NOMO-1 (cell line): ENCODE data around the gene ATP5ME.
"Not testable (repeated sequence)": the region's sequence is repeated elsewhere in the genome, so short reads cannot be mapped to it uniquely, and the experiment has no call there.

ENCODE experiments used
- DNase-seq, 2 experiments: peaks; one replicate each; lab custom pipeline; 2025; ENCODE audit not compliant: unreplicated experiment in 2 of 2; lab: John Stamatoyannopoulos, UW

The ATP5ME gene, protein sequence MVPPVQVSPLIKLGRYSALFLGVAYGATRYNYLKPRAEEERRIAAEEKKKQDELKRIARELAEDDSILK

DNA sequence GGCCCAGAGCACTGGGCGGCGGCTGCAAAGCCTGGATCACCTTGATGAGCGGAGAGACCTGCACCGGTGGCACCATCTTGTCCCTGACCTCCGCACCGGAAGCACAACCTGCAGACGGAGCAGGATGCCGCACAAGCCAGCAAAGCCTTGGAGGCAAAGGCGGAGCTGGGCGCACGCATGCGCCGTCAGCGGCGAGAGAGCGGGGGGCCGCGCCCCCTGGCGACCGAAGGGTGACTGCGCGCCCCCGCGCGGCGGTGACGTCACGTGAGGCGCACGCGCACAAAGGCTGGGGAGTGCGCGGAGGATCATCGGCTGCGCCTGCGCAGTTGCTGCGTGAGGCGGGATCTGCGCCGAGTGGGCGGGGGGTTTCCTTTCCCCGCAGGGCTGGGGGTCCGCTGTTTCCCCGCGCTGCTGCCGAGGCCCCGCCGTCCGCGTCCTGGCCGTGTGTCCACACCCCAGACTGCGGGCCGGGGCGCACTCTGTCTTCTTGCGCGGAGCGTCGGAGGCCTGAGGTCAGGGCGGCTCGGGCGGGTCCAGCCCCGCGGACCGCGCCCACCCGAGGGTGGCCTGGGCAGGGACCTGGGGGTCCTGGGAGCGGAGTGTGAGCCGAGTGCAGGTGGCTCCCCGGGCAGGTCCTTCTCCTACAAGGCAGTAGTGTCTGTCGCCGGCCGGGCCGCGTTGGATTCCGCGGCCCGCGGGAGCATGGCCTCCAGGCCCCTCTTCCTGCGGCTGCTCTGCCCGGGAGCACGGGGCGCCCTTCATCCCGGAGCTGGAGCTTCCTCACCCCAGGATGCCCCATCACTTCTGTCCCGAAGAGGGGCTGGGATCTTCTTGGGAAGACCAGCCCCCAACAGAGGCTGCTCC, at the start of gene ATP5ME, which contains the start of gene MYL5:
TSS of gene ATP5ME (minus strand) at position 105 of the 864 bp plus-strand sequence. CDS start at position 76, 29 bp downstream.
TSS of gene MYL5 (plus strand) at position 371 of the 864 bp plus-strand sequence. CDS start 3,485 bp downstream, outside the sequence.
- DNase-seq, result peak; percentile 91 to 94

DNA sequence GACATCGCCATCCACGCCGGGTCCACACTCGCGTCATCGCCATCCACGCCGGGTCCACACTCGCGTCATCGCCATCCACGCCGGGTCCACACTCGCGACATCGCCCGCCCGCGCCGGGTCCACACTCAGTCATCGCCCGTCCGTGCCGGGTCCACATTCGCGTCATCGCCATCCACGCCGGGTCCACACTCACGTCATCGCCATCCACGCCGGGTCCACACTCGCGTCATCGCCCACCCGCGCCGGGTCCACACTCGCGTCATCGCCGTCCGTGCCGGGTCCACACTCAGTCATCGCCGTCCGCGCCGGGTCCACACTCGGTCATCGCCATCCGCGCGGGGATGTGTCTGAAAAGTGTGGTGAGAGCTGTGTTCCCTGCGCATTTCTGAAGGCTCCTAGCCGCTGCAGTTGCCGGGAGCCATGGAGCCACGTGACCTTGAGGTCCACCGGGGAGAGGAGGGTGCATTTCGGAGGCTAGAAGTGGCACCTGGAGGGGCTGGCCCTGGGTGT, 48.8 kb upstream of the ATP5ME start:
- no peak for DNase-seq

DNA sequence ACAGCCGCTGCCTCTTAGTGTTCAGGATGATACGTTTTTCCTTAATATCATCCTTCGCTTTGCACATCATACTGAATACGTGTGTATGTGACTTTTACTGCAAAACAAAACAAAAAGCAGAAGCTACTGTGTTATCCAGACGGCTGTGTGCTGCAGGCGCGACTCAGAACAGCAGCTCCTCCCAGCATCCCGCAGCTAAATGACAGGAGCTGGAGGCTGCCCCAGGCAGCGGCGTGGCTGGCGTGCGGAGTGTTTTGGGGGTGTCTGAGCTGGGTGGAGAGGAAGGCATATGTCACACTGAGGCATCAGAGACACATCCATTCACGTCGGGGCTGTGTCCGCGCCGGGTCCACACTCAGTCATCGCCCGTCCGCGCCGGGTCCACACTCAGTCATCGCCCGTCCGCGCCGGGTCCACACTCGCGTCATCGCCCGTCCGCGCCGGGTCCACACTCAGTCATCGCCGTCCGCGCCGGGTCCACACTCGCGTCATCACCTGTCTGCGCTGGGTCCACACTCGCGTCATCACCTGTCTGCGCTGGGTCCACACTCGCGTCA, 48.2 kb upstream of the ATP5ME start:
- no peak for DNase-seq

DNA sequence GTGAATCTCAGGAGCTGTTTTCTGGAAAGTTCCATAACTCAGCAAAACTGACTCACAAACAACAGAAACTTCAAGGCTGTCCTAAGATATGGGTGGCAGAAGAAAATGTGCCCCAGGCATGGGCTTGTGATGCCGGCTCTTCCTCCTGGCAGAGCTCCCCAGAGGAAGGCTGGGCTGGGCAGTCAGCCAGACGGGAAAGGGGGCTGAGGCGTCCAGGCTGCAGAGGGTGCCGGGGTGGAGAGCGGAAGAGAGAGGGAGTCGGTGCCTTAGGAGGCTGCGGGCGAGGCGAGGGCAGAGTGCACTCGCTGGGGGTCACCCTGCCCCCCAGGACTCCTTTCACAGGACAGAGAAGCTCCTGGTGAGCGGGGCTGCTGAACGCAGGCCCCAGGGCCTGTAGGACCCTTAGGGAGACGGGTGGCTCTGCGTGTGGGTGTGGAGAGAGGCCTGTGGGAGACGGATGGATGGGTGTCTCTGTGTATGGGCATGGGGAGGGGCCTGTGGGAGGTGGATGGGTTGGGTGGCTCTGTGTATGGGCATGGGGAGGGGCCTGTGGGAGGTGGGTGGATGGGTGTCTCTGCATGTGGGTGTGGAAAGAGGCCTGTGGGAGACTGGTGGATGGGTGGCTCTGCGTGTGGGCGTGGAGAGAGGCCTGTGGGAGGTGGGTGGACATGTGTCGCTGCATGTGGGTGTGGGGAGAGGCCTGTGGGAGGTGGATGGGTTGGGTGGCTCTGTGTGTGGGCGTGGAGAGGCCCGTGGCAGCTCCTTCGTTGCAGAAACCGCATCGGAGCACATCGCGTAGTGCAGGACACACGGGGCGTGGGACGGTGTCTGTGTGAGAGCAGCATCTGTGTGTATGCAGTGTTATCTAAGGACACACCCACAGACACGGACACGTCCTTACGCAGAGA, 47.4 kb upstream of the ATP5ME start:
- DNase-seq, result no peak

DNA sequence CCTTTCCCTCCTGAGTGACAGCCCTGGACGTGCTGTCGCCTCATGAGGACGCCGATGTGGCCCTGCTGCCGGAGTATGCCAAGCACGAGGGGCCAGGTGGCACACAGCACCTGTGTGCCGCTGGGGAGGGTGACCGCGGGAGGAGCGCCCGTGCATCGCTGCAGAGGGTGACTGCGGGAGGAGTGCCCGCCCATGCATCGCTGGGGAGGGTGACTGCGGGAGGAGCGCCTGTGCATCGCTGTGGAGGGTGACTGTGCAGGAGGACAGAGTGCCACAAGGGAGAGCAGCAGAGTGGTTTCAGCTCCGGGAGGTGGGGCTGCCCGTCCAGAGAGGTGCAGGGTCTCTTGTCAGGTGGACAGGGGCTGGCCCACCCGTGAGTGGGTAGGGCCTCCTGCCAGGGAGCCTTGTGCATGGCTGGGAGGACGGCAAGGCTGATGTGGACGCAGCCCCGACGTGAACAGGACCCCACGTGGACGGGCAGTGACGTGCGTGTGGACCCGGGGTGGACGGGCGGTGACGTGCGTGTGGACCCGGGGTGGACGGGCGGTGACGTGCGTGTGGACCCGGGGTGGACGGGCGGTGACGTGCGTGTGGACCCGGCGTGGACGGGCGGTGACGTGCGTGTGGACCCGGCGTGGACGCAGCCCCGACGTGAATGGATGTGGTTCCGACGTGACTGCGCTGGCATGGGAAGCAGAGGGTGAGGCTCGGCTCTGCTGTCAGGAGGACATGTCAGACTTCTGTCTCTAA, 46.2 kb upstream of the ATP5ME start:
- DNase-seq, result no peak

DNA sequence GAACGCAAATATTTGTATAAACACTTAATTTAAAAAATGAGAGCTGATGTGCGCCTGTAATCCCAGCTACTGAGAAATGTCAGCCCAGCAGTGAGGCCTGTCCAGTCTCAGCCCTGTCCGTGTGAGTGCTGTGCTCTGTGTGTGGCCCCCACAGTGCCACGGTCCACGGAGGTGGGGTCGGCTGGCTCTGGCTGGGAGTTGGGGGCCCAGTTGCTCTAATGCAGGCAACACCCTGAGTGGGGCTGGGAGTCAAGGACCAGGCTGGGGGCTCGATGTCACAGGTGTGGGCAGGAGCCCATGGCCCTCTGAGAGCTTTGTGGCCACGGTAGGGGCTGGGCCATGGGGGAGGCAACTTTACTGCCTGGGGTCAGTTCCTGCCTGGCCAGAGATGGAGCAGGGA, 44.4 kb upstream of the ATP5ME start:
- DNase-seq, result no peak

DNA sequence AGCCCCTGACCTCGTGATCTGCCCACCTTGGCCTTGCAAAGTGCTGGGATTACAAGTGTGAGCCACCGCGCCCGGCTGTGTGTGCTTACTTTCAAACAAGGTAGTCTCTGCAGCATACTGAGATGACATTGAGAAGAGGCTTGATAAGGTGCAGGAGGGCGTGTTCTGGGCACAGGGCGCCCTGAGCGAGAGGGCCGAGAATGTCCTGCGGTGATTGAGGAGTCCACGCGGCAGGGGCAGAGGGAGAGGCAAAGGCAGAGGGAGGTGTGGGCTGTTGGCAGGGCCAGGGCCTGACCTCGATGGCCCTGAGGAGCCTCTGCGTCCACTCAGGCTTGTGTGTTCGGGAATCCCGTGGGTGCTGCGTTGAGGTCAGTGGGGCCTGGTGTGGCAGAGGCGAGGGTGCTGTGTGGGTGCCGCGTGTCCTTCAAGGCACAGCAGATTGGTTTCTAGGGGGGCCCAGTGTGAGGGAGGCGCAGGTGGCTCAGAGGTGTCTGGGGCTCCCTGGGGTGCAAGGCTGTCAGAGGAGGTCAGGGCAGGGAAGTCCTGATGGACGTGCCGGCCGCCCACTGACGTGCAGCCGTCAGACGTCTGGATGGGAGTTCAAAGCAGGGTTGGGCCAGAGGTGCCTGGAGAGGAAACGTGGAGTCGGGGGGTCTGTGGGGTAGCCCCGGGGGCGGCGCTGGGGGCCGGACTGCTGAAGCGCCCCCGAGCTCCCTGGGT, 43.7 kb upstream of the ATP5ME start:
- DNase-seq, result no peak

DNA sequence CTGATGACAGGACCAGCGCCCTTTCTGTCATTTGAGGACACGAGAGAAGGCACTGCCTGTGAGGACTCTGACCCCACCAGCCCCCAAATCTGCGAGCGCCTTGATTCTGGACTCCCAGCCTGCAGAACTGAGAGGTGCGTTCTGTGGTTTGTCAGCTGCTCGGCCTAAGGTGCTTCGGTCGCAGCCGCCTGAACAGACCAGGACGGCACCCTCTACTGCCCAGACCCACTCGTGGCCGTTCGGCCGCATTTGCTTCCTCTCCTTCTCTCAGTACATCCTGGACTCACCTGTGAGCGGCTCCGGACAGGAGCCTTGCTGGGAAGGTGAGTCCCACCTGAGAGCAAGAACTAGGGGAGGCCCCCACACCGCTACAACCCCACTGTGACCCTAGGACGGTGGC, 40.0 kb upstream of the ATP5ME start:
- DNase-seq, result no peak

DNA sequence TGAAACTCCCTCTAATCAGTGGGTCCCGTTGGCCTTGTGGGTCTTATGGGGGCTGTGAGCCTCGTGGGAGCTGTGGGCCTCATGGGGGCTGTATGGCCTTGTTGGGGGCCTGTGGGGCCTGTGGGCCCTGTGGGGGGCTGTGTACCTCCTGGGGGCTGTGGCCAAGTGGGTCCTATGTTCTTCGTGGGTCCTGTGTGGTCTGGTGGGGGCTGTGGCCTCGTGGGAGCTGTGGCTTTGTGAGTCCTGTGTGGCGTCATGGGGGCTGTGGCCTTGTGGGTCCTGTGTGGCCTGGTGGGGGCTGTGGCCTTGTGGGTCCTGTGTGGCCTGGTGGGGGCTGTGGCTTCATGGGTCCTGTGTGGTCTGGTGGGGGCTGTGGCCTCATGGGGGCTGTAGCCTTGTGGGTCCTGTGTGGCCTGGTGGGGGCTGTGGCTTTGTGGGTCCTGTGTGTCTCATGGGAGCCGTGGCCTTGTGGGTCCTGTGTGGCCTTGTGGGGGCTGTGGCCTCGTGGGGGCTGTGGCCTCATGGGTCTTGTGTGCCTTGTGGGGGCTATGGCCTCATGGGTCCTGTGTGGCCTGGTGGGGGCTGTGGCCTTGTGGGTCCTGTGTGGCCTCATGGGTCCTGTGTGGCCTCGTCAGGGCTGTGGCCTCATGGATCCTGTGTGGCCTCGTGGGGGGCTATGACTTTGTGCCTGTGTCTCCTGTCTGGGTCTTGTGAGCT, 39.0 kb upstream of the ATP5ME start:
- DNase-seq, result no peak

DNA sequence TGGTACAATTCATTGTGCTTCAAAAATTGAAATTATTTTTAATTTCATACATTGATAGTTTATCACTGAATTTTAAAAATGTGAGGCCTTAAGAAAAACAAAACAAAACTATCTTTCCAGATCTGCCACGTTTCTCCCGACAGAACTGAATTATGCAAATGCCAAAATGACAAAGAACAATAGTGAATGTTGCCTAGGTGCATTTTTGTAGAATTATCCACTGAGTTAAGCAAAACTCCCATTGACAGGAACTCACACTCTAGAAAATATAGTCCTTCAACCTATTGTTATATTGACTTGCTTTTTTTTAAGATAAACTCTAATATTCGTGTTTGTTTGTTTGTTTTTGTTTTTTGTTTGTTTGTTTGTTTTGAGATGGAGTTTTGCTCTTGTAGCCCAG, 38.0 kb upstream of the ATP5ME start:
- no peak for DNase-seq

DNA sequence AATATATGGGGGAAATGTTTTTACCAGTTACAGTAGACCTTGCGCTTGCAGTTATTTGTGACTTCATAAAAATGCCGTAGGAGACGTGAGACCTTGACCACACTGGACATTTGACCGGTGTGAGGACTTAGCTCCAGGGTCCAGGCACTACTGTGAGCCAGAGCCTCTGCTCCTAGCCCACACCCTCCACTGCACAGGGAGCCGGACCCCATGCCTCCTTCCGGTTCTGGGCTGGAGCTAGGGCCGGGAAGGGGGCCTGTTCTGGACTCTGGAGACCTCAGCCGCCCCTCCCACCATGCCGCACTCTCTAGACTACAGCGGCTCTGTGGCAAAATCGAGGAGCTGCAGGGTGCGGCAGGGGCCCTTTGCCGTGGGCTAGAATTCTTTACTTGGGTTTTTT, 36.8 kb upstream of the ATP5ME start:
- no peak for DNase-seq

DNA sequence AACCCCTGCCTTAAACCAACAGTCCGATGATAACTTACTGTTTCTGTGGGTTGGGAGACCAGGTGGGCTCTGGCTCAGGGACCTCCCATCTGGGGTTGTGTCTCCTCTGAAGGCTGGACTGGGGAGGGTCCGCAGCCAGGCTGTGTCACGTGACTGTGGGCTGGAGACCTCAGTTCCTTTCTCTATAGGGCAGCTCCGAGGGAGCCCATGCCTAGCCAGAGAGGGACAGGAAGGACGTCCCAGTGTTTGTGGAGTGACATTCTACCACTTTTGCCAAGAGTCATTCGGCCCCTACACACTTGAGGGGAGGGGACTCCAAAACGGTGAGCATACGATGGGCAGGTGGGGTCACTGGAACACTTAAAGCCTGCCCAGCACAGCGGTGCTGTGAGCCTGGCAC, 36.0 kb upstream of the ATP5ME start:
- no peak for DNase-seq

DNA sequence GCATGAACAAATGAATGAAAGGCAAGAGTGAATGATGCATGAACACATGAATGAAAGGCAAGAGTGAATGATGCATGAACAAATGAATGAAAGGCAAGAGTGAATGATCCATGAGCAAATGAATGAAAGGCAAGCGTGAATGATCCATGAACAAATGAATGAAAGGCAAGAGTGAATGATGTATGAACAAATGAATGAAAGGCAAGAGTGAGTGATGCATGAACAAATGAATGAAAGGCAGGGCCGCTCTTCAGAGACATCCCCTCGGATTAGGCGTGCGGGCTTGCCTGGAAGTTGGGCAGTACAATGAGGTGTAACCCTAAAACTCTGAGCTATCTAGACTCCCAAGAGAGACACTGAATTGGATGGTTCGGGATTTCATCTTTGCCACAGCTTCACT, 35.3 kb upstream of the ATP5ME start:
- DNase-seq, result no peak

DNA sequence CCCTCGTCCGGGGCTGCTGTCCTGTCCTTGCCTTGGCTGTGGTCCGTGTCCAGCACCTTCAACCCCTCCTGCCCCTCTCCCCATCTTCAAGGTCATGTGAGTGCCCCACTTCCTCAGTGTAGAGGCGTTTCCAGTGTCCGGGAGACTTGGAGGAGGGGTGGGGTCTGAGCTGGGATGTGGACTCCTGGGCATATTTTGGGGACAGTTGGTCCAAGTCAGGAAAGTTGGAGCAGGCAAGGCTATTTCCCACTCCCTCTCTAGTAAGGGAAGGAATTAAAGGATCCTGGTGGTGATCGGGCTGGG, 34.5 kb upstream of the ATP5ME start:
- no peak for DNase-seq

DNA sequence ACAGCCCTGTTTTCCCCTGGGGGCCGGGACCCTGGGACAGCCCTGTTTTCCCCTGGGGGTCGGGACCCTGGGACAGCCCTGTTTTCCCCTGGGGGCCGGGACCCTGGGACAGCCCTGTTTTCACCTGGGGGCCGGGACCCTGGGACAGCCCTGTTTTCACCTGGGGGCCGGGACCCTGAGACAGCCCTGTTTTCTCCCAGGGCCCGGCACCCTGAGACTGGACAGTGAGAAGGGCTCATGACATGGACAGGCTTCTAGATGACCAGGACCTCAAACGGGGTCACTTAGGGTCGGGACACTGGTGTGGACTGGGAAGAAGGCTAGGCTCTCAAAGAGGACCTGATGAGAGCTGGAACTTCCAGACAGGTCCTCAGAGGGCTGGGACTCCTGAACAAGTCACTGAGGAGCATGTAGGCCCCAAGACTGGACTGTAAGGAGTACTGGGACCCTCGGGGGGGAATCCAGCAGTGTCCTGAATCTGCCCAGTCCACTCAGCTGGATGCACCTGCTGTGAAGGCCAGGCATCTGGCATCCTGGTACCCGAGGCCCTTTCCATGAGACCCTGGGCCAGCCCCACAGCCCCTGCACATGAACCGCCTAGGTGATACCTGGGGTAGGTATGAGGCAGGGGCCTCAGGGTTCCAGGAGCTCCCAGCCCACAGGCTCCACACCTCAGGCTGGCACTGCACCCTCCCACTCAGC, 34.0 kb upstream of the ATP5ME start:
- no peak for DNase-seq

DNA sequence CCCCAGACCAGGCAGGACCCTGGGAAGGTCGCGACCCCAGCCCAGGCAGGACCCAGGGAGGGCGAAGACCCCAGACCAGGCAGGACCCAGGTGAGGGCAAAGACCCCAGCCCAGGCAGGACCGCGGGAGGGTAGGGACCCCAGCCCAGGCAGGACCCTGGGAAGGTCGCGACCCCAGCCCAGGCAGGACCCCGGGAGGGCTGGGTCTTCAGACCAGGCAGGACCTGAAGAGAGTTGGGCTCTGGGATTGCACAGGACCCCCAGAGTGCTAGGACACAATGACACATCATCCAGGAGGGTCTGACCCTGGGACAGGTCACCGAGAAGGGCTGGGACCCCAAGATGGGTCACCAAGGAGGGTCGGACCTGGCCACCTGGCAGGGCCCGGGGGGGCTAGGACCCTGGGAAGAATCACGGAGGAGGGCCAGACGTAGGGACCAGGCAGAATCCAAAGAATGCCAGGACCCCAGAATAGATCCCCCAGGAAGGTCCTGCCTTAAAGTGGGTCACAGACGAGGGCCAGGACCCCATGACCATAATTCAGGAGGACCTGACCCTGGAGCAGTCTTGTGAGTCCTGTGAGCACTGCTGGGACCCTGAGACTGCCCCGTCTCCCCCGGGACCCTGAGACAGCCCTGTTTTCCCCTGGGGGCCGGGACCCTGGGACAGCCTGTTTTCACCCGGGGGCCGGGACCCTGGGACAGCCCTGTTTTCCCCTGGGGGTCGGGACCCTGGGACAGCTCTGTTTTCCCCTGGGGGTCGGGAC, 32.9 kb upstream of the ATP5ME start:
- DNase-seq, result no peak

DNA sequence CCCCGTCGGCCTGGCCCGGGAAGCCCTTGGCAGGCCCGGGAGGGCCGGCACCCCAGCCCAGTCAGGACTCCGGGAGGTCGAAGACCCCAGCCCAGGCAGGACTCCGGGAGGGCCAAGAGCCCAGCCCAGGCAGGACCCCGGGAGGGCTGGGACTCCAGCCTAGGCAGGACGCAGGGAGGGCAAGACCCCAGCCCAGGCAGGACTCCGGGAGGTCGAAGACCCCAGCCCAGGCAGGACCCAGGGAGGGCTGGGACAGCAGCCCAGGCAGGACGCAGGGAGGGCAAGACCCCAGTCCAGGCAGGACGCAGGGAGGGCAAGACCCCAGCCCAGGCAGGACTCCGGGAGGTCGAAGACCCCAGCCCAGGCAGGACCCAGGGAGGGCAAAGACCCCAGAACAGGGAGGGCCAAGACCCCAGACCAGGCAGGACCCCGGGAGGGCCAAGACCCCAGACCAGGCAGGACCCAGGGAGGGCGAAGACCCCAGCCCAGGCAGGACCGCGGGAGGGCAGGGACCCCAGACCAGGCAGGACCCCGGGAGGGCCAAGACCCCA, 32.1 kb upstream of the ATP5ME start:
- DNase-seq, result not testable (repeated sequence)
